Body of pancreas (tissue), 4 donors: ENCODE results near the gene ZNF335.

Experiments used
- POLR2A ChIP-seq, 3 donors: fragments of 450-650 bp; IDR thresholded peaks; one replicate each; pipeline ENCODE4 v1.6.1; 2016; ENCODE audit warnings: antibody characterized with exemption in 3 of 3, mild to moderate bottlenecking in 2 of 3
- TF ChIP-seq, protein P1 (sequence below), 7 experiments: fragments of 450-650 bp in 4 of 7; fragments of 200-600 bp in 3 of 7; sonication (generic) in 3 of 7; IDR thresholded peaks; one replicate each; pipeline ENCODE4 v1.5.1; 2016 to 2019; ENCODE audit warnings: antibody characterized with exemption in 7 of 7

DNA sequence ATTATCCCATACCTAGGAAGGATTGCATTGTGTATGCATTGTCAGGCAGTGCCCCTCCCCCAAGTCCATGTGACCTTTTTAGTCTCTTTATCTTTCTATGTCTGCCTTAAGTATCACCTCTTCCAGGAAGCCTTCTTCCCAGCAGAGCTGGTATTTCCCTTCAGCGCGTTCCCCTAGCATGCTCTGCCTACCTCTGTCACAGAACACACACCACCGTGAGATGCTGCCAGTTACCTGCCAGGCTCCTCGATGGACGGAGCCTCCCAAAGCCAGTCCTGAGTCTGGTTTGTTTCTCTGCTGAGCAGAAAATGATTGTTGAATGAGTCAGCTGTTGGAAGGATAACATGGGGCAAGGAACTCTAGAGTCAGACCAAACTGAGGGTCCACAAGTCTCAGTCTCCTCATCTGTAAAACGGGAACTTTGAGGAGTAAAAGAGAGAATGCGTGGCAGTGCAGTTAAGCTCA lies 11.3 kb upstream of the ZNF335 start:
- TF ChIP-seq, protein P1, sequence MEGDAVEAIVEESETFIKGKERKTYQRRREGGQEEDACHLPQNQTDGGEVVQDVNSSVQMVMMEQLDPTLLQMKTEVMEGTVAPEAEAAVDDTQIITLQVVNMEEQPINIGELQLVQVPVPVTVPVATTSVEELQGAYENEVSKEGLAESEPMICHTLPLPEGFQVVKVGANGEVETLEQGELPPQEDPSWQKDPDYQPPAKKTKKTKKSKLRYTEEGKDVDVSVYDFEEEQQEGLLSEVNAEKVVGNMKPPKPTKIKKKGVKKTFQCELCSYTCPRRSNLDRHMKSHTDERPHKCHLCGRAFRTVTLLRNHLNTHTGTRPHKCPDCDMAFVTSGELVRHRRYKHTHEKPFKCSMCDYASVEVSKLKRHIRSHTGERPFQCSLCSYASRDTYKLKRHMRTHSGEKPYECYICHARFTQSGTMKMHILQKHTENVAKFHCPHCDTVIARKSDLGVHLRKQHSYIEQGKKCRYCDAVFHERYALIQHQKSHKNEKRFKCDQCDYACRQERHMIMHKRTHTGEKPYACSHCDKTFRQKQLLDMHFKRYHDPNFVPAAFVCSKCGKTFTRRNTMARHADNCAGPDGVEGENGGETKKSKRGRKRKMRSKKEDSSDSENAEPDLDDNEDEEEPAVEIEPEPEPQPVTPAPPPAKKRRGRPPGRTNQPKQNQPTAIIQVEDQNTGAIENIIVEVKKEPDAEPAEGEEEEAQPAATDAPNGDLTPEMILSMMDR (IDR thresholded peaks at IDR 0.05), result no peak
- no peak for TF ChIP-seq POLR2A (IDR thresholded peaks at IDR 0.05)
